ENCODE data around the gene TCF12.
"Not testable (repeated sequence)": the region's sequence is repeated elsewhere in the genome, so short reads cannot be mapped to it uniquely, and the experiment has no call there.

TCF12 gene

GRCh38 chr15:56916825-56917477, 1.5 kb upstream of the TCF12 start:
- DNase-seq (ENCODE audit: low spot score), result no peak

GRCh38 chr15:56917652-56918045, 795 bp upstream of the TCF12 start:
- DNase-seq (ENCODE audit: low spot score), result no peak

GRCh38 chr15:56919031-56919608, 676 bp downstream of the TCF12 start:
- peak; percentile 56 for DNase-seq (ENCODE audit: low spot score)

GRCh38 chr15:56919609-56920366, 1.3 kb downstream of the TCF12 start:
- DNase-seq (ENCODE audit: low spot score), result peak; percentile 33

GRCh38 chr15:56920367-56920627, 1.9 kb downstream of the TCF12 start:
- DNase-seq (ENCODE audit: low spot score), result peak; percentile 16

GRCh38 chr15:56923174-56923591, 4.7 kb downstream of the TCF12 start:
- DNase-seq (ENCODE audit: low spot score), result no peak

- DNase-seq (ENCODE audit: low spot score), result no peak
Observed at GRCh38 chr15:56927816-56928215, 9.4 kb downstream of the TCF12 start.

- DNase-seq (ENCODE audit: low spot score), result peak; percentile 34
Observed at GRCh38 chr15:56929399-56929798, 11.0 kb downstream of the TCF12 start.

GRCh38 chr15:56929933-56930332, 11.5 kb downstream of the TCF12 start:
- DNase-seq (ENCODE audit: low spot score), result no peak

- no peak for DNase-seq (ENCODE audit: low spot score)
Observed at GRCh38 chr15:56930669-56931313, 12.3 kb downstream of the TCF12 start.

- no peak for DNase-seq (ENCODE audit: low spot score)
Observed at GRCh38 chr15:56931639-56932508, 13.4 kb downstream of the TCF12 start.

- not testable (repeated sequence) for DNase-seq (ENCODE audit: low spot score)
Observed at GRCh38 chr15:56932509-56932868, 14.0 kb downstream of the TCF12 start.

GRCh38 chr15:56933410-56933809, 15.0 kb downstream of the TCF12 start:
- no peak for DNase-seq (ENCODE audit: low spot score)

- DNase-seq (ENCODE audit: low spot score), result no peak
Observed at GRCh38 chr15:56933811-56934210, 15.4 kb downstream of the TCF12 start.

GRCh38 chr15:56934269-56934668, 15.8 kb downstream of the TCF12 start:
- no peak for DNase-seq (ENCODE audit: low spot score)

GRCh38 chr15:56936929-56937328, 18.5 kb downstream of the TCF12 start:
- DNase-seq (ENCODE audit: low spot score), result no peak

- no peak for DNase-seq (ENCODE audit: low spot score)
Observed at GRCh38 chr15:56939257-56939656, 20.8 kb downstream of the TCF12 start.

- no peak for DNase-seq (ENCODE audit: low spot score)
Observed at GRCh38 chr15:56940388-56940787, 21.9 kb downstream of the TCF12 start.

- no peak for DNase-seq (ENCODE audit: low spot score)
Observed at GRCh38 chr15:56942118-56942517, 23.7 kb downstream of the TCF12 start.

- DNase-seq (ENCODE audit: low spot score), result no peak
Observed at GRCh38 chr15:56943403-56943802, 25.0 kb downstream of the TCF12 start.

GRCh38 chr15:56944485-56944884, 26.0 kb downstream of the TCF12 start:
- no peak for DNase-seq (ENCODE audit: low spot score)

GRCh38 chr15:56946150-56946549, 27.7 kb downstream of the TCF12 start:
- no peak for DNase-seq (ENCODE audit: low spot score)
